Bronchial epithelial cell (primary cell): ENCODE data around the gene ACAT2. TPM values are rescaled to one million over a fixed set of nuclear protein-coding genes. Genes with fewer than 3 reads are reported as not detected.
"Not testable (repeated sequence)": the region's sequence is repeated elsewhere in the genome, so short reads cannot be mapped to it uniquely, and the experiment has no call there.

Experiments used
- DNase-seq: peaks from one replicate; pipeline ENCODE4 v3.0.0-alpha.2; 2010; ENCODE audit warnings: low read depth
- FAIRE-seq: peaks from 2 replicates; lab custom pipeline; 2011; peaks lifted over from hg19 to GRCh38; lab: Jason Lieb, UNC
- H3K27me3 ChIP-seq: 2 replicates; pipeline ENCODE4 v1.5.1; 2011; ENCODE audit warnings: low read length; ENCODE audit not compliant: control insufficient read depth, insufficient read depth
- H3K36me3 ChIP-seq: 2 replicates; pipeline ENCODE4 v1.5.1; 2011; ENCODE audit warnings: low read length; ENCODE audit not compliant: control insufficient read depth, insufficient read depth
- H3K4me3 ChIP-seq: 2 replicates; pipeline ENCODE4 v1.5.1; 2011; ENCODE audit warnings: mild to moderate bottlenecking, low read depth, low read length, control low read depth
- total RNA-seq: library from RNA; depleted of rRNA; stranded (reverse); fragments of >200 nt; gene quantifications from 2 replicates; pipeline ENCODE4 v1.2.1, GENCODE V29; 2014
- TF ChIP-seq, protein P1 (sequence below): IDR thresholded peaks from 2 replicates; pipeline ENCODE4 v1.5.1; 2011; ENCODE audit warnings: mild to moderate bottlenecking, moderate library complexity, low read length, control low read depth, inconsistent platforms; ENCODE audit not compliant: insufficient read depth, severe bottlenecking

Gene ACAT2
- 17.5 and 42.9 TPM in 2 replicates for total RNA-seq

GRCh38 chr6:159761873-159762680, at the start of gene ACAT2:
Gene ACAT2 (plus strand): TSS chr6:159762045. CDS start chr6:159762088, 43 bp downstream.
- peak; percentile 86 for DNase-seq
- Histone ChIP-seq H3K36me3 (peaks cover 5% of the 10 kb centered on the region), H3K4me3 (peak within 1 kb of the TSS; percentile 91), H3K27me3 (no peaks in the 10 kb centered on the region)
- no peak for FAIRE-seq
- TF ChIP-seq, protein P1, sequence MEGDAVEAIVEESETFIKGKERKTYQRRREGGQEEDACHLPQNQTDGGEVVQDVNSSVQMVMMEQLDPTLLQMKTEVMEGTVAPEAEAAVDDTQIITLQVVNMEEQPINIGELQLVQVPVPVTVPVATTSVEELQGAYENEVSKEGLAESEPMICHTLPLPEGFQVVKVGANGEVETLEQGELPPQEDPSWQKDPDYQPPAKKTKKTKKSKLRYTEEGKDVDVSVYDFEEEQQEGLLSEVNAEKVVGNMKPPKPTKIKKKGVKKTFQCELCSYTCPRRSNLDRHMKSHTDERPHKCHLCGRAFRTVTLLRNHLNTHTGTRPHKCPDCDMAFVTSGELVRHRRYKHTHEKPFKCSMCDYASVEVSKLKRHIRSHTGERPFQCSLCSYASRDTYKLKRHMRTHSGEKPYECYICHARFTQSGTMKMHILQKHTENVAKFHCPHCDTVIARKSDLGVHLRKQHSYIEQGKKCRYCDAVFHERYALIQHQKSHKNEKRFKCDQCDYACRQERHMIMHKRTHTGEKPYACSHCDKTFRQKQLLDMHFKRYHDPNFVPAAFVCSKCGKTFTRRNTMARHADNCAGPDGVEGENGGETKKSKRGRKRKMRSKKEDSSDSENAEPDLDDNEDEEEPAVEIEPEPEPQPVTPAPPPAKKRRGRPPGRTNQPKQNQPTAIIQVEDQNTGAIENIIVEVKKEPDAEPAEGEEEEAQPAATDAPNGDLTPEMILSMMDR = no peak

- H3K27me3 ChIP-seq, H3K36me3 ChIP-seq, H3K4me3 ChIP-seq, DNase-seq, FAIRE-seq: not testable (repeated sequence)
Measured at GRCh38 chr6:159712389-159712788, 49.5 kb upstream of the ACAT2 start.

GRCh38 chr6:159713984-159714383, 47.9 kb upstream of the ACAT2 start:
- Histone ChIP-seq H3K27me3 (no peaks in the 10 kb centered on the region), H3K4me3 (no peak overlapping the region), H3K36me3 (no peaks in the 10 kb centered on the region)
- no peak for FAIRE-seq
- TF ChIP-seq, protein P1 = no peak
- DNase-seq = no peak

- DNase-seq (no peak), FAIRE-seq (no peak)
- no peaks in the 10 kb centered on the region for H3K36me3 ChIP-seq
- no peaks in the 10 kb centered on the region for H3K27me3 ChIP-seq
- no peak overlapping the region for H3K4me3 ChIP-seq
- TF ChIP-seq, protein P1 = no peak
Measured at GRCh38 chr6:159714404-159714803, 47.4 kb upstream of the ACAT2 start.

DNA sequence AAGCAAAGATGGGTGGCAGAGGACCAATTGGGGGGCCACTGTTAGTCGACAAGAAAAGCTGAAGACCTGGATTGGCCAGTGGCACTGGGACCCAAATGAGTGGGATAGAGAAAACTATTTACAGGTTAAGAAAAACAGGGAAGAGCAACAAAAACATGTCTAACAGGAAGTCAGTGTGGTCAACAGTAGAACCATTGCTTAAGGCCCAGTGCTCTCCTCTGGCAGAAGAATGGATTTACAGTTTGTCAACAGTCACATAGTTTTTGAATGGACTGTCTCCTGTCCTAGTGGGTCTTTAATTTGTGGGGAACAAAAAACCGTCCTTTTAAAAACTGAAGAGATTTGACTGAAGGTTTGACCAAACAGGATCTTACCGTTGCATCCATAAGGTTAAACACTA, 46.7 kb upstream of the ACAT2 start:
- no peak overlapping the region for H3K4me3 ChIP-seq
- DNase-seq = no peak
- no peaks in the 10 kb centered on the region for H3K36me3 ChIP-seq
- TF ChIP-seq, protein P1 = no peak
- no peak for FAIRE-seq
- no peaks in the 10 kb centered on the region for H3K27me3 ChIP-seq

GRCh38 chr6:159715605-159716004, 46.2 kb upstream of the ACAT2 start:
- TF ChIP-seq, protein P1 = no peak
- Histone ChIP-seq H3K4me3 (no peak overlapping the region), H3K36me3 (no peaks in the 10 kb centered on the region), H3K27me3 (no peaks in the 10 kb centered on the region)
- FAIRE-seq = no peak
- DNase-seq = no peak
